HepG2 (cell line): ENCODE data around the gene SCAF8. TPM values are rescaled to one million over a fixed set of nuclear protein-coding genes. Genes with fewer than 3 reads are reported as not detected.

ENCODE experiments used
- ATAC-seq: fragments of 200-7000 bp; cut with Tn5 transposase; 3 replicates; pipeline ENCODE4 v1.9.1; 2020; ENCODE audit warnings: mild to moderate bottlenecking, moderate library complexity
- BruUV-seq: library from RNA; stranded (reverse); fragments of 400-500 nt; replicated peaks from 2 replicates; lab custom pipeline; 2021; lab: Mats Ljungman, UMichigan
- CTCF ChIA-PET: fragments of 300-600 bp; formaldehyde crosslinking; extraction: SDS; loops from one replicate; lab custom pipeline; 2021; ENCODE audit warnings: low total read pairs, inconsistent platforms, low intra/inter-chr PET ratio; lab: Yijun Ruan, JAX
- POLR2A ChIA-PET: fragments of 350-600 bp; sonication (Branson Sonifier 250); formaldehyde crosslinking; loops from one replicate; lab custom pipeline; 2020; ENCODE audit warnings: antibody characterized with exemption, inconsistent platforms; lab: Yijun Ruan, JAX
- DNase-seq: peaks from one replicate; pipeline ENCODE4 v3.0.0-alpha.2; 2015; ENCODE audit warnings: low spot score
- FAIRE-seq: peaks from 3 replicates; lab custom pipeline; 2011; peaks lifted over from hg19 to GRCh38; lab: Jason Lieb, UNC
- H2AFZ ChIP-seq: one replicate; pipeline ENCODE4 v1.6.1; 2011; ENCODE audit warnings: low read length, inconsistent platforms
- H3K27ac ChIP-seq: fragments of 300-600 bp; 3 replicates; pipeline ENCODE4 v1.8.0; 2011; ENCODE audit warnings: mixed run types, mild to moderate bottlenecking, mixed read lengths, low read length, inconsistent platforms; ENCODE audit not compliant: insufficient read depth; ENCODE audit errors: extremely low read length
- H3K27me3 ChIP-seq, 2 experiments: fragments of 200-600 bp in 1 of 2; 2 replicates in 1 of 2; 3 replicates in 1 of 2; pipeline versions ENCODE4 v1.6.0 to v1.8.0; 2011; ENCODE audit warnings: low read length in 2 of 2, mild to moderate bottlenecking in 2 of 2, moderate library complexity in 2 of 2, inconsistent platforms in 1 of 2; ENCODE audit not compliant: insufficient read depth in 2 of 2, control insufficient read depth in 1 of 2
- H3K36me3 ChIP-seq, 2 experiments: fragments of 200-600 bp in 1 of 2; replicated peaks in 1 of 2; 2 replicates in 1 of 2; 3 replicates in 1 of 2; pipeline versions ENCODE4 v1.5.1 to v1.8.0; 2011; ENCODE audit warnings: low read length in 2 of 2, inconsistent platforms in 1 of 2; ENCODE audit not compliant: insufficient read depth in 2 of 2, control insufficient read depth in 1 of 2
- H3K4me1 ChIP-seq: 2 replicates; pipeline ENCODE4 v1.5.1; 2012; ENCODE audit warnings: low read length, inconsistent platforms; ENCODE audit not compliant: insufficient read depth
- H3K4me2 ChIP-seq: 2 replicates; pipeline ENCODE4 v1.6.0; 2011; ENCODE audit warnings: low read depth, low read length, inconsistent platforms
- H3K4me3 ChIP-seq, 3 experiments: fragments of 200-600 bp in 1 of 3; sonication (generic), shearing (Covaris generic) in 1 of 3; replicated peaks in 1 of 3; 2 replicates each; pipeline ENCODE4 v1.5.1; 2011 to 2016; ENCODE audit warnings: low read length in 3 of 3, inconsistent platforms in 2 of 3, low read depth in 2 of 3, mild to moderate bottlenecking in 2 of 3, control low read depth in 1 of 3, mixed read lengths in 1 of 3; ENCODE audit not compliant: insufficient read depth in 1 of 3
- H3K79me2 ChIP-seq: one replicate; pipeline ENCODE4 v1.6.1; 2011; ENCODE audit warnings: low read length, inconsistent platforms; ENCODE audit not compliant: insufficient read depth
- H3K9ac ChIP-seq: 2 replicates; pipeline ENCODE4 v1.6.0; 2011; ENCODE audit warnings: mild to moderate bottlenecking, low read depth, low read length, inconsistent platforms; ENCODE audit not compliant: insufficient read depth
- H3K9me3 ChIP-seq: 2 replicates; pipeline ENCODE4 v1.5.1; 2012; ENCODE audit warnings: mild to moderate bottlenecking, low read length
- H4K20me1 ChIP-seq: 2 replicates; pipeline ENCODE4 v1.6.0; 2011; ENCODE audit warnings: inconsistent platforms, mild to moderate bottlenecking, low read length, moderate library complexity; ENCODE audit not compliant: insufficient read depth
- ETS1 ChIP-seq: sonication (generic); formaldehyde crosslinking; IDR thresholded peaks from 2 replicates; pipeline ENCODE4 v1.4.0; 2020; ENCODE audit warnings: missing genetic modification reagents
- GATAD1 ChIP-seq: IDR thresholded peaks from 2 replicates; pipeline ENCODE4 v1.6.1; 2016; ENCODE audit warnings: missing genetic modification reagents, missing compliant biosample characterization
- HNF4G ChIP-seq, 2 experiments: sonication (generic) in 1 of 2; formaldehyde crosslinking in 1 of 2; IDR thresholded peaks; 2 replicates each; pipeline versions ENCODE4 v1.4.0 to v1.6.1; 2011 to 2020; ENCODE audit warnings: borderline replicate concordance in 2 of 2, low read depth in 2 of 2, mild to moderate bottlenecking in 2 of 2, low read length in 1 of 2, missing genetic modification reagents in 1 of 2, moderate library complexity in 1 of 2
- IKZF4 ChIP-seq: sonication (generic); formaldehyde crosslinking; IDR thresholded peaks from 2 replicates; pipeline ENCODE4 v1.5.1; 2020; ENCODE audit warnings: borderline replicate concordance, mild to moderate bottlenecking, low read depth, missing genetic modification reagents; ENCODE audit errors: not compliant biosample characterization
- ISX ChIP-seq: sonication (generic); formaldehyde crosslinking; conservative IDR thresholded peaks from 2 replicates; pipeline ENCODE4 v1.5.0; 2020; ENCODE audit warnings: missing genetic modification reagents
- LRRFIP1 ChIP-seq: sonication (generic); formaldehyde crosslinking; conservative IDR thresholded peaks from 2 replicates; pipeline ENCODE4 v1.4.0; 2020; ENCODE audit warnings: missing genetic modification reagents
- NFKB2 ChIP-seq: sonication (generic); formaldehyde crosslinking; IDR thresholded peaks from 2 replicates; pipeline ENCODE4 v1.4.0; 2020; ENCODE audit warnings: missing genetic modification reagents, borderline replicate concordance
- NR2F2 ChIP-seq: IDR thresholded peaks from 2 replicates; pipeline ENCODE4 v1.6.1; 2012; ENCODE audit warnings: low read depth, inconsistent platforms, borderline replicate concordance
- RBFOX2 ChIP-seq: fragments of 200-400 bp; formaldehyde crosslinking; IDR thresholded peaks from 2 replicates; pipeline ENCODE4 v1.6.1; 2017; ENCODE audit warnings: low read depth, mild to moderate bottlenecking, low read length
- RFX1 ChIP-seq: fragments of 450-650 bp; IDR thresholded peaks from 2 replicates; pipeline ENCODE4 v1.6.1; 2017
- SALL1 ChIP-seq: sonication (generic); formaldehyde crosslinking; IDR thresholded peaks from 2 replicates; pipeline ENCODE4 v1.8.0; 2022; ENCODE audit warnings: mild to moderate bottlenecking, missing genetic modification reagents
- SAP130 ChIP-seq: IDR thresholded peaks from 2 replicates; pipeline ENCODE4 v1.6.1; 2016; ENCODE audit warnings: low read depth
- SOX5 ChIP-seq: IDR thresholded peaks from 2 replicates; pipeline ENCODE4 v1.6.1; 2016; ENCODE audit warnings: borderline replicate concordance
- TRIM24 ChIP-seq: sonication (generic); formaldehyde crosslinking; IDR thresholded peaks from 2 replicates; pipeline ENCODE4 v1.8.0; 2022; ENCODE audit warnings: mild to moderate bottlenecking, missing genetic modification reagents
- ZFYVE20 ChIP-seq: sonication (generic); formaldehyde crosslinking; IDR thresholded peaks from 2 replicates; pipeline ENCODE4 v1.8.0; 2023; ENCODE audit warnings: low read depth, mild to moderate bottlenecking, moderate library complexity, missing genetic modification reagents, borderline replicate concordance
- ZNF12 ChIP-seq: sonication (generic); formaldehyde crosslinking; IDR thresholded peaks from 2 replicates; pipeline ENCODE4 v1.5.0; 2020; ENCODE audit warnings: missing genetic modification reagents
- ZNF589 ChIP-seq: sonication (generic); formaldehyde crosslinking; conservative IDR thresholded peaks from 2 replicates; pipeline ENCODE4 v1.8.0; 2022; ENCODE audit warnings: mild to moderate bottlenecking, moderate library complexity, missing genetic modification reagents
- ZNF770 ChIP-seq: sonication (generic); formaldehyde crosslinking; IDR thresholded peaks from 2 replicates; pipeline ENCODE4 v1.5.0; 2020; ENCODE audit warnings: mild to moderate bottlenecking, missing genetic modification reagents
- in situ Hi-C: cut with HindIII; loops from 2 replicates; pipeline ENCODE4 v1.10.0; 2017; ENCODE audit warnings: low pct_unique_long_range_greater_than_20kb; ENCODE audit not compliant: extremely low pct_ligation_motif_present
- intact Hi-C: fragments of 100-400 bp; cut with micrococcal nuclease; formaldehyde crosslinking; loops from one replicate; pipeline ENCODE4 v1.10.0; 2022; ENCODE audit not compliant: unreplicated experiment
- polyA plus RNA-seq, 8 experiments: library from polyadenylated mRNA; depleted of rRNA in 3 of 8; stranded (reverse) in 7 of 8; unstranded in 1 of 8; fragments of >200 nt; fragmentation: Illumina TruSeq in 4 of 8; extraction: Trizol in 4 of 8; gene quantifications; 2 replicates each; pipeline versions ENCODE4 v1.2.1 to v1.2.3, GENCODE V29; 2011 to 2016; ENCODE audit warnings: low read depth in 4 of 8, missing spikeins in 1 of 8, mixed read lengths in 1 of 8; ENCODE audit not compliant: insufficient read depth in 1 of 8
- total RNA-seq, 5 experiments: library from RNA; depleted of rRNA; stranded (reverse); fragments of >200 nt; fragmentation: Illumina TruSeq; extraction: Trizol; gene quantifications; 2 replicates each; pipeline ENCODE4 v1.2.3, GENCODE V29; 2016; ENCODE audit warnings: low read depth in 1 of 5

Gene SCAF8
- total and polyA plus RNA-seq, 2 of the 13 experiments (the other 11 are each of a cell fraction or from before 2014, with no cell fraction given) = 15.3 to 40.8 TPM

GRCh38 chr6:154797857-154798256 is 64.6 kb downstream of the SCAF8 start (continued):
- TF ChIP-seq HNF4G (IDR thresholded peaks at IDR 0.05; ENCODE audit: borderline replicate concordance, low read depth, low read length) (peak; percentile 44; the same call in 1 of the 2 replicates), HNF4G (CRISPR knock-in tag; IDR thresholded peaks at IDR 0.05; ENCODE audit: borderline replicate concordance, low read depth) (no peak), ETS1 (CRISPR knock-in tag) (no peak), SAP130 (CRISPR knock-in tag) (0 out of 2 replicates have a peak, but pooled peaks have one; percentile 14), RFX1 (no peak), GATAD1 (CRISPR knock-in tag) (0 out of 2 replicates have a peak, but pooled peaks have one; percentile 8), ZNF589 (CRISPR knock-in tag) (no peak), SOX5 (no peak)

GRCh38 chr6:154800338-154800737 is 67.1 kb downstream of the SCAF8 start:
- no peak overlapping the region for H3K27ac ChIP-seq
- in situ Hi-C loops = no loop called here
- FAIRE-seq (no peak), ATAC-seq (no peak), DNase-seq (no peak)
- no peak overlapping the region for H3K4me3 ChIP-seq
- H3K36me3 ChIP-seq = peaks cover 16 to 53% of the 10 kb centered on the region in 2 experiments
- H3K9ac ChIP-seq = no peak overlapping the region
- H3K4me2 ChIP-seq = no peak overlapping the region
- no peaks in the 10 kb centered on the region for H3K27me3 ChIP-seq
- H3K4me1 ChIP-seq = peaks cover 18% of the 10 kb centered on the region
- intact Hi-C loops = loop anchor here (10.0 kb wide), 1 partner anchor 296 kb away; no protein-coding TSS in a partner anchor
- no peak for TF ChIP-seq SALL1 (CRISPR knock-in tag)
- no peak for TF ChIP-seq ZNF770
- TF ChIP-seq IKZF4 (CRISPR knock-in tag) = no peak
- TF ChIP-seq TRIM24 (CRISPR knock-in tag) = no peak
- no peak for TF ChIP-seq LRRFIP1
- no peak for TF ChIP-seq NR2F2
- TF ChIP-seq ZFYVE20 (CRISPR knock-in tag) = no peak
- TF ChIP-seq ZNF12 (CRISPR knock-in tag) = no peak
- TF ChIP-seq ISX (CRISPR knock-in tag) = no peak
- TF ChIP-seq RBFOX2 = no peak
- no peak for TF ChIP-seq NFKB2
- no peak overlapping the region for H2AFZ ChIP-seq
- ChIA-PET POLR2A (no interaction called here), CTCF (no interaction called here)
- no TSS peak for BruUV-seq
- H3K9me3 ChIP-seq = no peaks in the 10 kb centered on the region
- H3K79me2 ChIP-seq = peaks cover 6% of the 10 kb centered on the region
- no peaks in the 10 kb centered on the region for H4K20me1 ChIP-seq
